ENCODE data around the gene ZNF668. TPM values are rescaled to one million over a fixed set of nuclear protein-coding genes. Genes with fewer than 3 reads are reported as not detected.

ZNF668 gene
- total RNA-seq, 4 donors from 2014 or later: 10.0 to 19.2 (median 12.6) TPM

DNA sequence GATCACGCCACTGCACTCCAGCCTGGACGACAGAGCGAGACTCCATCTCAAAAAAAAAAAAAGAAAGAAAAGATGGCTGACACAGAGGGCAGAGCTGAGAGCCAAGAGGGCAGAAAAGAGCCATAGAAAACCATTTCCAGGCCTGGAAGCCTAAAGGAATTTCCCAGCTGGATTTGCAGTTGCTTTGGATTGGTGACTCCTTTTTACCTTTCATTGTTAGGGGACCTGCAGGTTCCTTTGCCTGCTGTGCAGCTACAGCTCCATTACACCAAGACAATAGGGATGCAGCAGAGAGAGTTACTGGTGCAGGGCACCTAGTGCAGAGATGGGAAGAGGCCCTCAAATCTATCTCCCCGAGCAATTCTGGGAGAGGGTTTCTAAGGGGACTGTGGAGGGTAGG is 18.4 kb downstream of the ZNF668 start:
- WGBS, 2 donors: 80 to 89% methylated on average over 4 of the region's 4 CpGs
- H3K4me3 ChIP-seq (ENCODE audit: low read depth, poor library complexity, severe bottlenecking): no peak overlapping the region
- DNase-seq (ENCODE audit: low spot score in 2 of 2): no peak
- TF ChIP-seq, protein P1, sequence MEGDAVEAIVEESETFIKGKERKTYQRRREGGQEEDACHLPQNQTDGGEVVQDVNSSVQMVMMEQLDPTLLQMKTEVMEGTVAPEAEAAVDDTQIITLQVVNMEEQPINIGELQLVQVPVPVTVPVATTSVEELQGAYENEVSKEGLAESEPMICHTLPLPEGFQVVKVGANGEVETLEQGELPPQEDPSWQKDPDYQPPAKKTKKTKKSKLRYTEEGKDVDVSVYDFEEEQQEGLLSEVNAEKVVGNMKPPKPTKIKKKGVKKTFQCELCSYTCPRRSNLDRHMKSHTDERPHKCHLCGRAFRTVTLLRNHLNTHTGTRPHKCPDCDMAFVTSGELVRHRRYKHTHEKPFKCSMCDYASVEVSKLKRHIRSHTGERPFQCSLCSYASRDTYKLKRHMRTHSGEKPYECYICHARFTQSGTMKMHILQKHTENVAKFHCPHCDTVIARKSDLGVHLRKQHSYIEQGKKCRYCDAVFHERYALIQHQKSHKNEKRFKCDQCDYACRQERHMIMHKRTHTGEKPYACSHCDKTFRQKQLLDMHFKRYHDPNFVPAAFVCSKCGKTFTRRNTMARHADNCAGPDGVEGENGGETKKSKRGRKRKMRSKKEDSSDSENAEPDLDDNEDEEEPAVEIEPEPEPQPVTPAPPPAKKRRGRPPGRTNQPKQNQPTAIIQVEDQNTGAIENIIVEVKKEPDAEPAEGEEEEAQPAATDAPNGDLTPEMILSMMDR (IDR thresholded peaks at IDR 0.05): no peak
- no peak for TF ChIP-seq POLR2A (IDR thresholded peaks at IDR 0.05)
- intact Hi-C loops (cut with DNase I; ENCODE audit: low total_unique reads): no loop called here

DNA sequence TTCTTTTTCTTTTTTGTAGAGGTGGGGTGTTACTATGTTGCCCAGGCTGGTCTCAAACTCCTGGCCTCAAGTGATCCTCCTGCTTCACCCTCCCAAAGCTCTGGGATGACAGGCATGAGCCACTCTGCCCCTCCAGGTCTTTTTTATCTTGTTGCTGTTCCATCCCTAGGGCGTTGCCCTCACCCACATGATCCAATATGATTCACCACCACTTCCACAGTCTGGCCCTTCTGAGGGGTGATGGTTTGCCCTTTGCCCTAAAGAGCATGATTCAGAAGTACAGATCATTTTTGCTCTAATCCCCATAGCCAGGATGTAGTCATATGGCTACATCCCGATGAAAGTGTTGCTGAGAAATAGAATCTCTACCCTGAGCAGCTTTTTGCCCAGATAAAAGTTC is 21.9 kb downstream of the ZNF668 start:
- intact Hi-C loops (cut with DNase I; ENCODE audit: low total_unique reads): no loop called here
- TF ChIP-seq POLR2A (IDR thresholded peaks at IDR 0.05): no peak
- TF ChIP-seq, protein P1 (IDR thresholded peaks at IDR 0.05): no peak
- H3K4me3 ChIP-seq (ENCODE audit: low read depth, poor library complexity, severe bottlenecking): no peak overlapping the region
- DNase-seq (ENCODE audit: low spot score in 2 of 2): peak in 1 of 2 donors; percentile 55
- 13 to 34% methylated on average over 2 of the region's 2 CpGs for WGBS, 2 donors

DNA sequence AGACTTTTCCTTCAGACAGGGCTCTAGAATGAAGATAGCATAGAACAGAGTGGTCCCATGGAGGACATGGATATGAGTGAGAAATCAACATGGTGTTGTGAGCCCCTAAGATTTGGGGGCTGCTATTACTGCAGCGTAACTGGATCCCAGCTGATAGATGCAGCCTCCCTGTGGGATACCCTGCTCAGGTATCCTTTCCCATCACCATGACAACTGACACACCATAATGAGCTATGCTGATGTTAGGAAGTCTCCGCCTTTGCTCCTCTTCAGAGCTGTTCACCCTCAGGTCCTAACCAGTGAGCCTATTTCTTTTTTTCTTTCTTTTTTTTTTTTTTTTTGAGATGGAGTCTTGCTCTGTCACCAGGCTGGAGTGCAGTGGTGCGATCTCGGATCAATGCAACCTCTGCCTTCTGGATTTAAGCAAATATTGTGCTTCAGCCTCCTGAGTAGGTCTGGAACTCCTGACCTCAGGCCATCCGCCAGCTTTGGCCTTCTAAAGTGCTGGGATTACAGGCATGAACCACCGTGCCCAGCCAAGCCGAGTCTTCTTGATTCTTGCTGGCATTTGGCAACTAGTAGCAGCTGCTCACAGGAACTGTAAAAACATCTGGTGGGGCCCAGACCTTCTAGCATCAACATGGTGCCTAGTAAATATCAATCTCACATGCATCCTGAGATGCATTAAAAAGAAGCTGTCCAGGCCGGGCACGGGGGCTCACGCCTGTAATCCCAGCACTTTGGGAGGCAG is 23.6 kb downstream of the ZNF668 start:
- WGBS, 2 donors: 73 to 80% methylated on average over 10 of the region's 10 CpGs
- TF ChIP-seq, protein P1 (IDR thresholded peaks at IDR 0.05): no peak
- no peak for TF ChIP-seq POLR2A (IDR thresholded peaks at IDR 0.05)
- intact Hi-C loops (cut with DNase I; ENCODE audit: low total_unique reads): no loop called here
- no peak overlapping the region for H3K4me3 ChIP-seq (ENCODE audit: low read depth, poor library complexity, severe bottlenecking)
- DNase-seq (ENCODE audit: low spot score in 2 of 2): no peak

DNA sequence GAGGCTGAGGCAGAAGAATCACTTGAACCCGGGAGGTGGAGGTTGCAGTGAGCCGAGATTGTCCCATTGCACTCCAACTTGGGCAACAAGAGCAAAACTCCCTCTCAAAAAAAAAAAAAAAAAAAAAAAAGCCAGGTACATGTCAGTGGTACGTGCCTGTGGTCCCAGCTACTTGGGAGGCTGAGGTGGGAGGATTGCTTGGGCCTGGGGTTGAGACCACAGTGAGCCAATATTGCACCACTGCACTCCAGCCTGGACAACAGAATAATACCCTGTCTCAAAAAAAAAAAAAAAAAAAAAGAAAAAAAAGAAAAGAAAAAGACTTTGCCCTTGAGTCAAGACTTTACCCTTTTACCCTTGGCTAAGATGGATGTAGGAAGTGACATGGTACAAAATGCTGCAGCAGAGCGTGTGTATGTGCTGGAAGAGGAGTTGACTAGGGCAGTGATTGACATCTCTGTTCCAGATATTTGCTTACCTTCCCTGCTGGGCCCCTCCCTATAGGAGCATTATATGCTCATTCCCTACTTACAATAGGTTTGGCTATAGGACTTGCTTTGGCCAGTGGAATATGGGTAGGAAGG is 30.1 kb downstream of the ZNF668 start:
- TF ChIP-seq, protein P1 (IDR thresholded peaks at IDR 0.05): no peak
- TF ChIP-seq POLR2A (IDR thresholded peaks at IDR 0.05): no peak
- no peak overlapping the region for H3K4me3 ChIP-seq (ENCODE audit: low read depth, poor library complexity, severe bottlenecking)
- no peak for DNase-seq (ENCODE audit: low spot score in 2 of 2)
- 87 to 95% methylated on average over 4 of the region's 4 CpGs for WGBS, 2 donors
- intact Hi-C loops (cut with DNase I; ENCODE audit: low total_unique reads): no loop called here

DNA sequence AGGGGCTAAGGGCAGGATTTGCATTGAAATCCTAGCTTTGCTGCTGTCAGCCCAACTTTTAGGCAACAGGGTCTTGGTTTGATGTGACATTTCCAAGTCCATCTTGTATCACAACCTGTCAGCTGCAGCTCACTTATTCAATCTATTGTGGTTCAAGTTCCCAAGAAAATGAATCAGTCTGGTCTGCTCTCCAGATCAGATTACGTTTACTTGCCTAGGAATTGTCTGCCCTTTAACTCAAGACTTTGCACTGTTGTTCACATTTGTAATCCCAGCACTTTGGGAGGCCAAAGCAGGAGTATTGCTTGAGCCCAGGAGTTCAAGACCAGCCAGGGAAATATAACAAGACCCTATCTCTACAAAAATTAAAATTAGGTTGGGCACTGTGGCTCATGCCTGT is 30.7 kb downstream of the ZNF668 start:
- no peak for TF ChIP-seq POLR2A (IDR thresholded peaks at IDR 0.05)
- TF ChIP-seq, protein P1 (IDR thresholded peaks at IDR 0.05): no peak
- intact Hi-C loops (cut with DNase I; ENCODE audit: low total_unique reads): no loop called here
- 93 to 94% methylated on average over 1 of the region's 1 CpG for WGBS, 2 donors
- H3K4me3 ChIP-seq (ENCODE audit: low read depth, poor library complexity, severe bottlenecking): no peak overlapping the region
- DNase-seq (ENCODE audit: low spot score in 2 of 2): no peak
